Stimulated activated CD4-positive, alpha-beta T cell treated with anti-CD3 and anti-CD28 coated beads, Interleukin-4, amount 100 ng/mL, for 24 hours (primary cell): ENCODE measurements around the gene NDFIP1.
"Not testable (repeated sequence)": the region's sequence is repeated elsewhere in the genome, so short reads cannot be mapped to it uniquely, and the experiment has no call there.

ENCODE experiments used
- DNase-seq: peaks from one replicate; pipeline ENCODE4 v3.0.0-alpha.2; 2020

NDFIP1 gene

GRCh38 chr5:142120247-142120935 lies 11.8 kb downstream of the NDFIP1 start:
- no peak for DNase-seq

- DNase-seq: no peak
Observed at GRCh38 chr5:142122121-142122520, 13.5 kb downstream of the NDFIP1 start.

DNA sequence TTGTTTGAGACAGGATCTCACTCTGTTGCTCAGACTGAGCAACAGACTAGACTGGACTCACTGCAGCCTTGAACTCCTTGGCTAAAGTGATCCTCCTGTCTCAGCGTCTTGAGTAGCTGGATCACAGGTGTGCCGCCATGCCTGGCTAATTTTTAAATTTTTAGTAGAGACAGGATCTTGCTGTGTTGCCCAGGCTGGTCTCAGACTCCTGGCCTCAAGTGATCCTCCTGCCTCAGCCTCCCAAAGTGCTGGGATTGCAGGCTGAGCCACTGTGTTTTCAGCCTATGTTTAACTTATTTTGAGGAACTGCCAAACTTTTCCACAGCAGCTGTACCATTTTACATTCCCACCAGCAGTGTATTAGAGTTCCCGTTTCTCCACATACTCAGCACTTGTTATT lies 16.8 kb downstream of the NDFIP1 start:
- DNase-seq: no peak

GRCh38 chr5:142125963-142126362 lies 17.4 kb downstream of the NDFIP1 start:
- DNase-seq: no peak

DNA sequence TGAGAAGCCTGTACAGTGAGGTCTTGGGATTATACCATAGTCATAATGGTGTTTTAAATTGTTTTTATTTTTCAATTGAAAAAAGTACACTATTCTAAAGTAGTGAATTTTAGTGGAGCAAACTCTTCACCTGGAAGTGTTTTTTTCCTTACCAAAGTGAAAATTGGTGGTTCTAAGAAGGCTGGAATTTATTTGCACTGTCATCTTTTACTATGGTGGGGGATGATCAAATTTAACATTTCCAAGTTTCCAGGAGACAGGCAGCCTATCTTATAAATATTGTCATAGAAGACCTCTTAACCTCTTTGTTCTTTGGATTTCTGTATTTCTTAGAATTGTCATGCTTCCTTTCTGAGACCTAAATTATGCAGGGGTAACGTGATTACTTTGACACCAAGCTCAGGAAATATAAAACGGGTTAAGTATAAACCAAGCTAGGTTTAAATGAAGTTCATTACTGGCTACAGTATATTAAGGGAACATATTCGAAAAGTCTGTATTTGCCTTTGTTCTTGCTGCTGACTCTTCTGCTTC lies 20.2 kb downstream of the NDFIP1 start:
- no peak for DNase-seq

GRCh38 chr5:142129446-142130066 lies 21.0 kb downstream of the NDFIP1 start:
- DNase-seq: no peak

GRCh38 chr5:142131394-142131793 lies 22.8 kb downstream of the NDFIP1 start:
- no peak for DNase-seq

DNA sequence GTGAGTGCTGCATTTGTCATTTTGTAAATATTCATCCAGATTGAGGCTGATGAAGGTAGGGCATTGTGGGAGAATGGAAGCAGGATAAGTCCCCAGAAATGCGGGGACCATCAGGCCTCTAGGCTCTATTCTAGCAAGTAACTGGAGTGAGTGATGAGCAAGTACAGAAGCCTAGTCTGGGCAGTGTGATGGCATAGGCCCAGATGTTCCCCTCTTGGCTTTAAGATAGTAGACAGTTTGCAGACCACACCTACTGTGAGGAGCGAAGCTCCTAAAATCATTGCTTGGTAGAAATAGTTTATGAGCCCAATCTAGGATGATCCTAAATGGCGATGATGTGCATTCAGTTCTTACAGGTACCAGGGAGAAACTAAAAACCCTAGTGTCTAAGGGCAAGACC lies 24.3 kb downstream of the NDFIP1 start:
- DNase-seq: no peak

- no peak for DNase-seq
Observed at GRCh38 chr5:142133330-142134206, 25.0 kb downstream of the NDFIP1 start.

DNA sequence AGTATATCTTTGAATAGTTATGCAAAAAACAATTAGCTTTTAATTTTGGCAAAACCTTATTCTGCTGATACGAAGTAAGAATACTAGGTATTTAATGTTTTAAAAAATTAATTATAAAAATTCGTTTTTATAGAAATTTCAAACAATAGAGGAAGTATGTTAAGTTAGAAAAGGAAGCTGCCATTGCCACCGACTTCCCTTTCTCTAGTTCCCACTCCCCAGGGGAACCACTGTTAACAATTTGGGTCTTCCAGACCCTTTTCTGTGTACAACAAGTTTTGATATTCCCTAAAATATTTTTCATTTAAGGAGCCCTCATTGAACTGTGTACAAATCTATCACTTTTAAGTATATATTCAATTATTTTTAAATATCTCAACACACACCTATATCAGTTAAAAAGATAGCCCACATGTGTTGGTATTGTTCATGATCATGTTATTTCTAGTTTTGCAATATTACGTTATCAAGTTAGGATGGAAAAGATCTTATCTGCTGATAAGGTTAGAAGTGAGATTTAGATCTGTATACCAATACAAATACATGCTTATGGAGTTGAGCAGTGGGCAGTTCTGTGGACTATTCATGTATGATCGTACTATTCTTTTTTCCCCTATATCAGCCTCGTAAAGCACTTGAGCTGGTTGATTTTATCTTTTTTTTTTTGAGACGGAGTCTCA lies 25.9 kb downstream of the NDFIP1 start:
- no peak for DNase-seq

DNA sequence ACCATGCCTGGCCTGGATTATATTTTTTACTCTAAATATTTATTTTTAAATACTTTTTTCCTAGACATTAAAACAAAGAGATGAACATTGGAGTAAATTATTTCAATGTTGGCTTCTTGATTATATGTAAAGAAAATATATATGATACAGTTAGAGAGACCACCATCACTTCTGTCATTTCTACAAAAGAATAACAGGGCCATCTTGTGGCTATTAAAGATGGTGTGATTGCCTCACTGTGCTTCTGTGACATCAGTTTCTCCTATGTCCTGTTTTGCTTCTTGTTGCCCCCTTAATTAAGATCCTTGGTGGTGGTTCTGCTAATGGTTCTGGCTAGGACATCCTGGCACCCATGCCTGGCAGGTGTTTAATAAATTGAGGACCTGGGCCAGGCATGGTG lies 32.9 kb downstream of the NDFIP1 start:
- no peak for DNase-seq

GRCh38 chr5:142143878-142144277 lies 35.3 kb downstream of the NDFIP1 start:
- DNase-seq: no peak

DNA sequence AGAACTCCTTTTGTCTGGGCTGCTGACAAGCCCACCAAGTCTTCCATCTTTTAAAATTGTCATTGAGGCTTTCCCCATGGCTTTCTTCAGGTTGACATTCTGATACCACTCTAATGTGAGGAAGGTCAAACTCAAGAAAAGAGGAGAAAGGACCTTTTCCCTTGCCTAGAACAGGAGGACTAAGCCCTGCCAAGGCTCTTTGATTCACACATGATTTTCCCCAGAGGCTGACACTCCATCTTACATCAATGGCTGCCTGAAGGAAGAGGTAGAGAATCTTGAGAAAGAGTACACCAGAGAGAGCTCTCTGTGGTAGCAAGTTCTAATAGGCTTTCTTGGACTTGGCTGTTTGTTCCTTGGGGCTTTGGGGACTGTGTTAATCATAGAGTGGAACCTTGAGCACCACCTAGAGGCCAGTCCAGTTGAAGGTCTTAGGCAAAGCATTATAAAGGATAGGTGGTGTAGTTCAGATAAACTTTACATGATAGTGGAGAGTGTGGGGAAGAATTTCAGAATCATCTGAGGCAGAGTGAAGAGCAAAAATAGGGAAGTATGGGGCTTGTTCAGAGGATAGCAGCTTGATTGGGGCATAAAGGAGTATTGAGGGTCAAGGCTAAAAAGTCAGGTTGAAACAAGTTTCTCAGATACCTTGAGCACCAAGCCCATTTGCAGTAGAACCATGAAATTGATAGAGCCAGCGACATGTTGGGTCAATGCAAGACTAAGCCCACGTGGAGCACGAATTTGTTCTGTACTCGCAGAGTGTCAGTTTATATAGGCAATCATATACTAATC lies 36.7 kb downstream of the NDFIP1 start:
- peak; percentile 73 for DNase-seq

DNA sequence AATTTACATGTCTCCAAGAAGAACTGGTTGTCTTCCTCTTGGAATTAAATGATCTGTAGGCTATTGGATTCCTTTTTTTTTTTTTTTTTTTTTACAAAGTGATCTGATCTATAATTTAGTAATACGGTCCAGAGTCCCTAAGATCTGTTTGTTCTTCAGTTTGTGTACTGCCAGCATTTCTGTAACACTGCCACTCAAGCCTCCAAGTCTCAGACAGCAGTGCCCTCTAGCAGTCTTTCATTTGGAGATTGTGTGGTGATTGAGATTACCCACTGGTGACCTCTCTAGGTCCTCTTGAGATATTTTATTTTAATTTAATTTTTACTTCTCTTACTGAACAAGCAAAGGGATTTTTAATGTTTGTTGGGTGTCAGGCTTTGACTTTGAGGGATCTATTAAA lies 40.8 kb downstream of the NDFIP1 start:
- DNase-seq: no peak

DNA sequence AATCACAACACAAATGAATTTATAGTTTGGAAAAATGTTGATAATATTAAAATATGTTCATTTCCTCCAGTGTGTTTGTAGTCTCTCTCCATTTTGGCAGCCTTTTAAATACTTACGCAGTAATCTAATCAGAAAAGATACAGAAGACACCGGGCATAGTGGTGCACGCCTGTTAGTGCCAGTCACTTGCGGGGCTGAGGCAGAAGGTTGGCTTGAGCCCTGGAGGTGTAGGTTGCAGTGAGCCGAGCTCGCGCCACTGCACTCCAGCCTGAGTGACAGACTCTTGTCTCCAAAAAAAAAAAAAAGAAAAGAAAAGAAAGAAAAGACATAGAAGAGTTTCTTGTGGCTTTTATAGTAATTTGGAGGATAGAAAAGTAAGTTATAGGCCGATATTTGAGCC lies 41.9 kb downstream of the NDFIP1 start:
- DNase-seq: no peak

DNA sequence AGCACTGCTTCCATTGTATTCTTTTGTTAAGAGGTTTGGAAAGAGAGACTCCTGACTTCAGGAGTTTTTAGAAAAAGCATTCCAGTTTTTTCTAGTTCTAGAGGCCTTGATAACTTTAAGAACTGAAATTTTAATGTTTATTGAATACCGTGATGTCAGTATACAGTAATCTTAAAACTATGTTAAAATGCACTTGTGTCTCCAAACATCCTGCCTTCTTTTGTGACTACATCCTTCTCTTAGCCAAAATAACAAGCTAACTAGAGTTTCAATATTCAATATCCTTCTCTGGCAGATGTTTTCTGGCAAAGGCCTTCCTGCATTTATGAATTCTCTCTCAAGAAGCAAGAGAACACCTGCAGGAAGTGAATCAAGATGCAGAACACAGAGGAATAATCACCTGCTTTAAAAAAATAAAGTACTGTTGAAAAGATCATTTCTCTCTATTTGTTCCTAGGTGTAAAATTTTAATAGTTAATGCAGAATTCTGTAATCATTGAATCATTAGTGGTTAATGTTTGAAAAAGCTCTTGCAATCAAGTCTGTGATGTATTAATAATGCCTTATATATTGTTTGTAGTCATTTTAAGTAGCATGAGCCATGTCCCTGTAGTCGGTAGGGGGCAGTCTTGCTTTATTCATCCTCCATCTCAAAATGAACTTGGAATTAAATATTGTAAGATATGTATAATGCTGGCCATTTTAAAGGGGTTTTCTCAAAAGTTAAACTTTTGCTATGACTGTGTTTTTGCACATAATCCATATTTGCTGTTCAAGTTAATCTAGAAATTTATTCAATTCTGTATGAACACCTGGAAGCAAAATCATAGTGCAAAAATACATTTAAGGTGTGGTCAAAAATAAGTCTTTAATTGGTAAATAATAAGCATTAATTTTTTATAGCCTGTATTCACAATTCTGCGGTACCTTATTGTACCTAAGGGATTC lies 43.1 kb downstream of the NDFIP1 start:
- peak; percentile 72 for DNase-seq

GRCh38 chr5:142152384-142152732 lies 43.8 kb downstream of the NDFIP1 start:
- DNase-seq: no peak

GRCh38 chr5:142153674-142154448 lies 45.3 kb downstream of the NDFIP1 start:
- no peak for DNase-seq

- DNase-seq: not testable (repeated sequence)
Observed at GRCh38 chr5:142154449-142154841, 45.9 kb downstream of the NDFIP1 start.

DNA sequence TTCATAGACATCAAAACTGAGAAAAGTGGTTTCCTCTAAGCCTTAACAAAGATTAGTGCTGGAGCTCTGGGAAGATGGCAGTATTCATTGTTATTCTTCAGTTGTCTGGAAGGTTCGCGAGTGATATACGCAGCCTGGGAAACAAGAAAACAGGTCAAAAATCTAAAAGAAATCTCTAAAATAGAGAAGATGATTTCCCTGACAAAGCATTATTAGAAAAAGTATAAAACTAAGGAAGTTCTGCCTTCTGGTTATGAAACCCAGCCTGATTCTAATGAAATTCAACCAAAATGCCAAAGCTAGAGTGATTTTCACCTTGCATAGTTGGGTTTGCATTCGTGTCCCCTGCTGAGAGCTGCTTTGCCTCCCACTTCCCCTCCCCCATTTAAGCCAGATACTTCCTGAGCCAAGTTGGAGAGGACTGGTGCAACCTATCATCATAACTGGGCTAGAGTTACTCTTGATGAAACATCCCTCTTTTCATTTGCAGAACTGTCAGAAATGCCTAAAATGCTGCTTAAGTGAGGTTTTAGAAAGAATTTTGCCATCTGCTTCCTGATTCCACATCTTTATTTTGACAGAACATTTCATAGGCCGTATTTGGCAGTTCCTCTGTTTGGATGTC lies 48.4 kb downstream of the NDFIP1 start:
- no peak for DNase-seq
